NCI-H2107 (cell line): ENCODE results near the gene GUCY1A2.

ENCODE experiments used
- DNase-seq: peaks from one replicate; lab custom pipeline; 2025; lab: John Stamatoyannopoulos, UW

The GUCY1A2 gene

DNA sequence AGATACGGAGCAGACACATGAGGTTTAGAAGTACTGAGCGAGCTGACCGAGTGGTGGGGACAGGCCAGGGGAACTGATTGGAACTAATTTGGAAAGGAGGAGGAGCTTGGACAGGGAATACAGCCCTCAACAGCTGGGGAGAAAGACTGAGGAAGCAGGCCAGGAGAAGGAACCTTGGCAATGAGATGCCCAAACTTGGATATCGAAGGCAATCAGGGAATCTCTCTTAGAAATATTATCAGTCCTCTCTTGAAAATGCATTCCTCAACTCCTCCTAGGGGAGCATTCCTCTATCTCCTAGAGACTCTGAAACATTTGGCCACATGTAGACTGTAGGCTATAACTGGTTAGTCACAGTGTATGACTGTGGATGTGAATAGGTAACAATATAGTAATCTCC is 284.6 kb downstream of the GUCY1A2 start:
- no peak for DNase-seq

GRCh38 chr11:106728859-106729258 is 289.4 kb downstream of the GUCY1A2 start:
- no peak for DNase-seq

DNA sequence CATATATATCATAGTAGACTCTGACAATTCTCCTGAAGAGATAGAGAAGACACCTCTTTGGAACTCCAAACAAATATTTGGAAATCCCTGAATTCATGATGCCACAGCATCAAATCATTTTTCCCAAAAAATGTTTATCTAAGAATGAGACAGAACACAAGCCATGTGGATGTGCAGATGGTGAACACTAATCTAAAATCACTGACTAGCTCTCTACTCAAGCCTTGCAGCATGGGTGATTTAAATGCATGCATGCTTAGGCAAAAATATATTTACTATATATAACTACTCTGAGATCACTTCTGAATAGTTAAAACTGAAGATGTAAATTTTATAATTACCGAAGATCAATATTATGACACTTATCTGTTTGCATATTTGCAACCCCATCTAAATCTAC is 289.9 kb downstream of the GUCY1A2 start:
- no peak for DNase-seq

DNA sequence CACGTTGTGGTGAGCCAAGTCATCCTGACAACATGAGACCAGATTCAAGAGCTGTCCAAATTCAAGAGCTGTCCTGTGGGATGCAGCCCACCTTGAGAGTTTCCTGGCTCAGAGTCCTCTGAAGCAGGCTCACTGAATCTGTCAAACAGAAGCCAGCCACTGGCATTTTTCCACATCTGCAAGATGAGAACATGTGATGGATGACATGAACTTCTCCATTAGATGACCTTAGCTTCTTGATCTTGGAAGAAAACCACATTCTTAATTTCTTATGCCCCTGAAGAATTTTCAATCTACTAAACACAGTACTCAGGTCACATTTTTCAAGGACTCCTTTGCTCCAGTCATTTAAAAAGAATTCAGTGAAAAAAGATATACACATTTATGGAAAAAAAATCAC is 291.0 kb downstream of the GUCY1A2 start:
- DNase-seq = no peak

- DNase-seq = no peak
Measured at GRCh38 chr11:106724293-106724892, 293.9 kb downstream of the GUCY1A2 start.

DNA sequence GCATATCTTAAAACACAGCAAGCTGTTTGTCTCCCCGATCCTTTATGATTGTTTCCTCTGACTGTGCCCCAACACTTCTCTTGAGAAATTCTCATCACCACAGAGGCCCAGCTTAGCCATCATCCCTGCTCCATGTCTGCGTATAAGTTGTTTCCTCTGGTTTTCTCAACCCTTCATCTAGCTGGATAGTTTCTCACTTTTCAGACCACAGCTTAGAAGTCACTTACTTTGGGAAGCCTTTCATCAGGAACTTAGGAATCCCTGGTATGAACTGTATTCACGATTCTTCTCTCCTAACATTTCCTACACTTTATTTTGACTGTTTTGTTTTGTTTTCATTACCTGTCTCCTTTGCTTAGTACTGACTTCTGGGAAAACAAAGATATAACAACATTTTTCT is 295.2 kb downstream of the GUCY1A2 start:
- DNase-seq = no peak

- DNase-seq = no peak
Measured at GRCh38 chr11:106717222-106717621, 301.1 kb downstream of the GUCY1A2 start.

DNA sequence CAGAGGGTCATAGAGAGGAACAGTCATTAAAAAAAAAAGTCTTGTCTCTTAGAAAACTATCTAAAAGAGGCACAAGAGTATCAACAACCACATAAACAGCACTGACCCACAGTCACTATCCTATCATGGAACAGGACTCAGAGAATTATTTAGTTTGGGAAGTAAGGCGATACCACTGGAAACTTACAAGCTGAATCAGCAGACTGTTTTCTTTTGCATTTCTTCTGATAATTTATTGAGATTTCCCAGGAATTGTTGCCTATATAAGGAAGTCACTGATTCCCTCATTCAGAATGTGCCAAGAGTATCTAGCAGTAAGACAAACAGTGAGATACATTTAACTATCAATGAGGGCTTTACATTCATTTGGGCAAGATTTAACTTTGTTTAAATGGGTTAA is 304.1 kb downstream of the GUCY1A2 start:
- DNase-seq = no peak

DNA sequence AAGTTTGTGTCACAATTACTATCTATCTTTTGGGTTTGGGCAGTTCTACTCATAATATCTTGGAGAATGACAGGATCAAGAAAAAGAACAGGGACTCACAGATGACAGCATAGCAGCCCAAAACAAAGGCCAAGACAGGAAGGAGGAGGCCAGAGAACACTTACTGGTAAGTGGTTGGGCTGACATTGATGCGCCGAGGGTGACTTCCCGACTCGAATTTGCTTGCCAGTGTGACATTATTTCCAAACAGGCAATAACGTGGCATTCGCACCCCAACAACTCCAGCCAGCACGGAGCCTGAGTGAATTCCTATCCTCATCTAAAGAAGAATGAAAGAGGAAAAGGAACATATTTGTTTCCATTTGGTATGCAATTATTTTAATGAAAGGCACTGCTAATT is 309.9 kb downstream of the GUCY1A2 start:
- DNase-seq = no peak

DNA sequence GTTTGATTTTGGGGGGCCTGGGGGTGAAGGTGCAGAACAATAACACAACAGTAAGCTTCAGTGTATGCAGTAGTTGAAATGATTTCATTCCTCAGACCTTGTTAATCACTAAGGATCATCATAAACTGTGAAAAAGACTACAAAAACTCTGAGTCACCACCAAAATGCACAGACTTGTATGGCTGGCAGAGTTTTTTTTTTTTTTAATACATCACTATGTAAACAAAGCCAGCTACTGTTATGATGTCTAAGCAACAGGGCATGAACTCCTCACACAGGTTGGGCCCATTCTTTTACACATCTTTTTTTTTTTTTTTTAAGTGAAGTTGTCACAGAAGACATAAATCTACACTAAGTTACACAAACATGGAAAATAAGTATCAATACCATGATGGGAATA is 311.9 kb downstream of the GUCY1A2 start:
- DNase-seq = no peak

DNA sequence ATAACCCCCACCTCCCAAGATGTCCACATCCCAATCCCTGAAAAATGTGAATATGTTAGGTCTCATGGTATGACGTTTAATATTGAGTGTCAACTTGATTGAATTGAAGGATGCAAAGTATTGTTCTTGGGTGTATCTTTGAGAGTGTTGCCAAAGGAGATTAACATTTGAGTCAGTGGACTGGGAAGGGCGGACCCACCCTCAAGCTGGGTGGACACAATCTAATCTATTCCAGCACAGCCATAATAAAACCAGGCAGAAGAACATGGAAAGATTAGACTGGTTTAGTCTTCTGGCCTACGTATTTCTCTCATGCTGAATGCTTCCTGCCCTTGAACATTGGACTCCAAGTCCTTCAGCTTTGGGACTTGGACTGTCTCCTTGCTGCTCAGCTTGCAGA is 315.5 kb downstream of the GUCY1A2 start:
- DNase-seq = no peak

- no peak for DNase-seq
Measured at GRCh38 chr11:106697058-106697457, 321.2 kb downstream of the GUCY1A2 start.

GRCh38 chr11:106695506-106695905 is 322.8 kb downstream of the GUCY1A2 start:
- DNase-seq = no peak

DNA sequence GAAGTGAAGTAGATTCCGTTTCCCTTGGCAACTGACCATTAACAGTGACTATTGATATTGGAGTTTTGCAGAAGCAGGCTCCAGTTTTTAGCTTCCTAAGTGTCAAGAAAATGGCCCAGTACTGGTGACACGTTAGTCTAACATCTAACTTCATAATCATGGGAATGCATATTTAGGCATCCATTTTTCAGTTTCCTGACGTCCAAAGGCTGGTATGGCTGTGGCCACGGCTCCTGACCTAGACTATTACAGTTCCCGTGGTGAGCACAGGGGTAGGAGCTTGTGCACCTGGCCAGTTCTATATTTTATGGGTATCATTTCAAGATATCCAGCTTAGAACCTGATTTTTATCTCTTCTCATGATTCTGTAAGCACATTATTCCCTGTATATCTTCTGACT is 323.8 kb downstream of the GUCY1A2 start:
- no peak for DNase-seq

- no peak for DNase-seq
Measured at GRCh38 chr11:106691807-106692365, 326.4 kb downstream of the GUCY1A2 start.

- DNase-seq = no peak
Measured at GRCh38 chr11:106690923-106691322, 327.4 kb downstream of the GUCY1A2 start.

GRCh38 chr11:106684944-106685343 is 333.3 kb downstream of the GUCY1A2 start:
- no peak for DNase-seq

DNA sequence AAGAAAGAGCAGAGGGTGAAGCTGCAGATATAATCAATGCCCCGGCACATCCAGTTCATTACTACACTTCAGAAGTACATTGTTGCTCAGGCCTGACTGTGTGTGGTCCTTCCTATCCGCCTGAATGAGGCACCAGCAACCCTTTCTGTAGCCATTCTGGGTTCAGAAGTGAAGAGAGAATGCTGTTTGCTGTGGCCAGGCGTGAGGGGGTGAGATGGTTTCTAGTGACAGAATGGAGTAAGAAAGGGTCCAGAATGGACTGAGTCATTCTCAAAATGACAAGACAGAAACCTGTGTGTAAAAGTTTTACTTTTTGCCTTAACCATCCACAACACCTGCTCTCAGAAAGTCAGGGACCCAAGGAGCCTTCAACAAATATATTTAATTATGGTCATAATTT is 334.8 kb downstream of the GUCY1A2 start:
- no peak for DNase-seq

GRCh38 chr11:106681435-106681834 is 336.8 kb downstream of the GUCY1A2 start:
- no peak for DNase-seq

- no peak for DNase-seq
Measured at GRCh38 chr11:106679581-106679980, 338.7 kb downstream of the GUCY1A2 start.

- DNase-seq = no peak
Measured at GRCh38 chr11:106679181-106679580, 339.1 kb downstream of the GUCY1A2 start.

DNA sequence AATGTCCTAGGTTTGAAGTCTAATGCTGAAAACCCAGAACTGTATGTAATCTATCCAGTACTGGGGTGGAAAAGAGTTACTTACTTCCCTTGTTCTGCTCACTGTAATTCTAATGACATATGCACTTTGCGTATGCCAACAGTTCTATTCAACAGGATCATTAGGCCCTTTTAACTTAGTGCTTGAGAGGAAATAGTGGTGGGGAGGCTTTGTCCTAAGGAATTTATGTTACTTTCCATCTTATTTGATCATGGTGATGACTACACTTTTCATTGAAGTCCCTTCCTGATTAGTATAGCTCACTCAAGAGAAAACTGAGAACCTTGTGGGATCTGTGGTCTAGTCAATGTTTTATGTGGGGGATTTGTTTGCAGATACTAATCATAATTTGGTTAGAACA is 348.2 kb downstream of the GUCY1A2 start:
- no peak for DNase-seq

- DNase-seq = no peak
Measured at GRCh38 chr11:106668147-106668546, 350.1 kb downstream of the GUCY1A2 start.

DNA sequence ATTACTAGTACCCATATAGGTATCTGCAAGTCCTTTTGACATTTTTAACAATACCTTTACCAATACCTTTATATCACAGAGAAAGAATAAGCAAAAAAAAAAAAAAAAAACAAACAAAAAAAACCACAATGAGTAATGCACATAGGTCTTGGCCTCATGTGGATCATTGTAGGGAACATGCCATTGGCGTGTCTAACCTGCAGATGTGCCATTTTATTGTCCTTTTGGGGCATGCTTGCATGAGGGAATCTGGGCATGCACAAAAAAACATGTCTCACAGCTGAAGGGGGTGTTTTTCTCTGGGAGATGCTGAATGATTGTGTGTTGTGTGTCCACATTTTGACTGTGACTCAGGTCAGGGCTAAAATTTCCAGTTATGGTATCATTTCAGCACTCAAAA is 361.6 kb downstream of the GUCY1A2 start:
- no peak for DNase-seq
